SK-N-SH (cell line): Measurements from ENCODE around the gene DMBT1. TPM values are rescaled to one million over a fixed set of nuclear protein-coding genes. Genes with fewer than 3 reads are reported as not detected.

Experiments
- CTCF ChIA-PET: fragments of 300-600, 350-600 bp; formaldehyde crosslinking; extraction: SDS; loops from one replicate; lab custom pipeline; 2021; lab: Yijun Ruan, JAX
- POLR2A ChIA-PET: fragments of 350-600 bp; sonication (Branson Sonifier 250); formaldehyde crosslinking; extraction: SDS; loops from one replicate; lab custom pipeline; 2020; ENCODE audit warnings: antibody characterized with exemption, inconsistent platforms; lab: Yijun Ruan, JAX
- DNase-seq: peaks from one replicate; pipeline ENCODE4 v3.0.0; 2012
- H2AFZ ChIP-seq: fragments of 200-600 bp; sonication (generic); 2 replicates; pipeline ENCODE4 v1.8.1; 2016; ENCODE audit warnings: antibody characterized with exemption, mild to moderate bottlenecking, low read depth
- H3F3A ChIP-seq: fragments of 200-600 bp; sonication (generic); replicated peaks from 2 replicates; pipeline ENCODE3; 2016; ENCODE audit warnings: antibody characterized with exemption, mild to moderate bottlenecking; ENCODE audit not compliant: insufficient read depth
- H3K27ac ChIP-seq, 2 experiments: fragments of 200-500 bp in 1 of 2; fragments of 200-600 bp in 1 of 2; sonication (Bioruptor generic) in 1 of 2; sonication (generic), shearing (Covaris generic) in 1 of 2; 2 replicates each; pipeline versions ENCODE4 v1.5.1 to v1.6.1; 2014 to 2016; ENCODE audit warnings: low read depth in 2 of 2, inconsistent platforms in 1 of 2, low read length in 1 of 2, mild to moderate bottlenecking in 1 of 2, mixed read lengths in 1 of 2
- H3K27me3 ChIP-seq: fragments of 200-600 bp; sonication (generic), shearing (Covaris generic); 2 replicates; pipeline ENCODE4 v1.6.1; 2016; ENCODE audit warnings: mixed run types; ENCODE audit not compliant: insufficient read depth
- H3K36me3 ChIP-seq, 2 experiments: fragments of 200-500 bp in 1 of 2; fragments of 200-600 bp in 1 of 2; sonication (Bioruptor generic) in 1 of 2; sonication (generic) in 1 of 2; replicated peaks in 1 of 2; 2 replicates each; pipeline versions ENCODE3 to v1.5.1; 2014 to 2016; ENCODE audit warnings: low read length in 1 of 2, mild to moderate bottlenecking in 1 of 2; ENCODE audit not compliant: insufficient read depth in 2 of 2, control insufficient read depth in 1 of 2
- H3K4me1 ChIP-seq, 2 experiments: fragments of 200-500 bp in 1 of 2; fragments of 200-600 bp in 1 of 2; sonication (Bioruptor generic) in 1 of 2; sonication (generic), shearing (Covaris generic) in 1 of 2; 2 replicates each; pipeline versions ENCODE4 v1.5.1 to v1.6.1; 2014 to 2016; ENCODE audit warnings: low read depth in 1 of 2, low read length in 1 of 2, mixed run types in 1 of 2; ENCODE audit not compliant: insufficient read depth in 2 of 2, control insufficient read depth in 1 of 2
- H3K4me2 ChIP-seq: fragments of 200-600 bp; sonication (generic), shearing (Covaris generic); 2 replicates; pipeline ENCODE4 v1.6.1; 2017; ENCODE audit warnings: mixed run types
- H3K4me3 ChIP-seq, 2 experiments: fragments of 200-500 bp in 1 of 2; fragments of 200-600 bp in 1 of 2; sonication (Bioruptor generic) in 1 of 2; sonication (generic), shearing (Covaris generic) in 1 of 2; 2 replicates each; pipeline versions ENCODE4 v1.5.1 to v1.8.1; 2014 to 2016; ENCODE audit warnings: low read depth in 2 of 2, inconsistent platforms in 1 of 2, low read length in 1 of 2, mild to moderate bottlenecking in 1 of 2, mixed read lengths in 1 of 2, moderate library complexity in 1 of 2
- H3K79me2 ChIP-seq: fragments of 200-600 bp; sonication (generic); 2 replicates; pipeline ENCODE4 v1.8.1; 2017; ENCODE audit warnings: mild to moderate bottlenecking; ENCODE audit not compliant: insufficient read depth
- H3K9ac ChIP-seq: fragments of 200-600 bp; sonication (generic); 2 replicates; pipeline ENCODE4 v1.6.1; 2017; ENCODE audit warnings: mixed run types
- H3K9me2 ChIP-seq: fragments of 200-600 bp; sonication (generic); 2 replicates; pipeline ENCODE4 v1.6.1; 2017; ENCODE audit warnings: mixed run types
- H3K9me3 ChIP-seq: fragments of 200-600 bp; sonication (generic); 2 replicates; pipeline ENCODE4 v1.6.1; 2017; ENCODE audit warnings: mixed run types, mild to moderate bottlenecking, moderate library complexity
- H4K20me1 ChIP-seq: fragments of 200-600 bp; sonication (generic); 2 replicates; pipeline ENCODE4 v1.6.1; 2017; ENCODE audit warnings: mild to moderate bottlenecking, mixed run types; ENCODE audit not compliant: insufficient read depth
- CHD2 ChIP-seq: fragments of 150-350 bp; IDR thresholded peaks from 2 replicates; pipeline ENCODE4 v1.6.1; 2018; ENCODE audit warnings: low read length; ENCODE audit not compliant: partially characterized antibody
- EP300 ChIP-seq, 2 experiments: IDR thresholded peaks; 2 replicates each; pipeline versions ENCODE4 v1.4.0 to v1.6.1; 2012; ENCODE audit warnings: borderline replicate concordance in 1 of 2, low read depth in 1 of 2, low read length in 1 of 2
- EZH2phosphoT487 ChIP-seq: fragments of 200-600 bp; sonication (generic); IDR thresholded peaks from 2 replicates; pipeline ENCODE4 v1.6.1; 2017; ENCODE audit warnings: low read depth, mixed run types, mild to moderate bottlenecking, antibody characterized with exemption, moderate library complexity, borderline replicate concordance
- FOXM1 ChIP-seq: IDR thresholded peaks from 2 replicates; pipeline ENCODE4 v1.4.0; 2012; ENCODE audit warnings: low read depth, mild to moderate bottlenecking
- GABPA ChIP-seq: IDR thresholded peaks from 2 replicates; pipeline ENCODE4 v1.4.0; 2012; ENCODE audit warnings: low read depth, mild to moderate bottlenecking
- MXI1 ChIP-seq: IDR thresholded peaks from 2 replicates; pipeline ENCODE4 v1.6.1; 2012; ENCODE audit warnings: mild to moderate bottlenecking, low read depth, low read length, improper control_type of control experiment
- NFIC ChIP-seq: IDR thresholded peaks from 2 replicates; pipeline ENCODE4 v1.4.0; 2012; ENCODE audit warnings: borderline replicate concordance
- RAD21 ChIP-seq: IDR thresholded peaks from 2 replicates; pipeline ENCODE4 v1.6.1; 2012; ENCODE audit warnings: mild to moderate bottlenecking, low read length
- RFX5 ChIP-seq: IDR thresholded peaks from 2 replicates; pipeline ENCODE4 v1.6.1; 2012; ENCODE audit warnings: mild to moderate bottlenecking, improper control_type of control experiment, low read length
- WGBS: methylation state at CpG from one replicate; pipeline ENCODE4 v1.1.6; 2017; ENCODE audit warnings: low lambda C conversion rate; 5-methylcytosine and 5-hydroxymethylcytosine counted together
- polyA plus RNA-seq, 3 experiments: library from polyadenylated mRNA; depleted of rRNA; stranded (reverse); fragments of >200 nt; gene quantifications; 2 replicates each; pipeline ENCODE4 v1.2.3, GENCODE V29; 2012
- TF ChIP-seq, protein P1 (sequence below): IDR thresholded peaks from 2 replicates; pipeline ENCODE4 v1.4.0; 2012; ENCODE audit warnings: low read depth, borderline replicate concordance

DMBT1 gene
- polyA plus RNA-seq, 1 of the 3 experiments (the other 2 are of a cell fraction), result not detected

- TF ChIP-seq NFIC, result no peak
Measured at GRCh38 chr10:122665946-122666345, 105.4 kb downstream of the DMBT1 start (continued).

DNA sequence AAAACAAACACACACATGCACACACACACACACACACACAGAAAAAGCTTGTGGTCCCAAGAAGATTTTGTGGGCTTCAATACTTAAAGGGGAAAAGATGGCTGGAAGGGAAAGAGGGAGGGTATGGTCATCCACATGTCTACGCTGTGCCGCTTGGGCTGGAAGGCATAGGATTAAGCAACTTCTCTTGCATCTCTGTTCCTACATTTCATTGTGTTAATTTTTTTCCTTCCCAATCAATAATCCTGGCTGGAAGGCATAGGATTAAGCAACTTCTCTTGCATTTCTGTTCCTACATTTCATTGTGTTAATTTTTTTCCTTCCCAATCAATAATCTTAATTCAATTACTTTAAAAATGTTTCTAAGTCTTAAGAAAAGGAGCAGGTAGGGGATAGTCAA is 108.5 kb downstream of the DMBT1 start:
- no peak for DNase-seq
- Histone ChIP-seq H3F3A (no peaks in the 10 kb centered on the region), H3K9me3 (no peaks in the 10 kb centered on the region), H3K4me2 (no peak overlapping the region), H3K27ac (no peak overlapping the region), H3K79me2 (no peaks in the 10 kb centered on the region), H3K4me1 (peaks cover 0 to 3% of the 10 kb centered on the region in 2 experiments; a peak in 1 of 4 replicates), H3K36me3 (no peaks in the 10 kb centered on the region), H3K9me2 (no peaks in the 10 kb centered on the region), H4K20me1 (no peaks in the 10 kb centered on the region), H3K9ac (no peak overlapping the region), H2AFZ (no peak overlapping the region), H3K4me3 (no peak overlapping the region), H3K27me3 (no peaks in the 10 kb centered on the region; the same call in 1 of the 2 replicates)
- WGBS, result 73% methylated on average over 2 of the region's 2 CpGs
- ChIA-PET CTCF (interaction anchor here (2.1 kb wide), 1 partner anchor 20 kb away, joined by 5 read pairs; no protein-coding TSS in a partner anchor), POLR2A (no interaction called here)
- TF ChIP-seq MXI1 (no peak), RAD21 (no peak), RFX5 (no peak), FOXM1 (no peak), EZH2phosphoT487 (no peak), GABPA (no peak), EP300 (IDR thresholded peaks at IDR 0.05; ENCODE audit: borderline replicate concordance in 1 of 2, low read depth in 1 of 2, low read length in 1 of 2) (no peak)
- TF ChIP-seq, protein P1, sequence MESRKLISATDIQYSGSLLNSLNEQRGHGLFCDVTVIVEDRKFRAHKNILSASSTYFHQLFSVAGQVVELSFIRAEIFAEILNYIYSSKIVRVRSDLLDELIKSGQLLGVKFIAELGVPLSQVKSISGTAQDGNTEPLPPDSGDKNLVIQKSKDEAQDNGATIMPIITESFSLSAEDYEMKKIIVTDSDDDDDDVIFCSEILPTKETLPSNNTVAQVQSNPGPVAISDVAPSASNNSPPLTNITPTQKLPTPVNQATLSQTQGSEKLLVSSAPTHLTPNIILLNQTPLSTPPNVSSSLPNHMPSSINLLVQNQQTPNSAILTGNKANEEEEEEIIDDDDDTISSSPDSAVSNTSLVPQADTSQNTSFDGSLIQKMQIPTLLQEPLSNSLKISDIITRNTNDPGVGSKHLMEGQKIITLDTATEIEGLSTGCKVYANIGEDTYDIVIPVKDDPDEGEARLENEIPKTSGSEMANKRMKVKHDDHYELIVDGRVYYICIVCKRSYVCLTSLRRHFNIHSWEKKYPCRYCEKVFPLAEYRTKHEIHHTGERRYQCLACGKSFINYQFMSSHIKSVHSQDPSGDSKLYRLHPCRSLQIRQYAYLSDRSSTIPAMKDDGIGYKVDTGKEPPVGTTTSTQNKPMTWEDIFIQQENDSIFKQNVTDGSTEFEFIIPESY, result no peak

- TF ChIP-seq EZH2phosphoT487, result no peak
- TF ChIP-seq CHD2, result no peak
- TF ChIP-seq NFIC, result no peak
- Histone ChIP-seq H3K9me3 (no peaks in the 10 kb centered on the region), H3K4me1 (peaks cover 0 to 4% of the 10 kb centered on the region in 2 experiments; a peak in 1 of 4 replicates), H3K9me2 (no peaks in the 10 kb centered on the region), H3K79me2 (no peaks in the 10 kb centered on the region), H3F3A (no peaks in the 10 kb centered on the region), H3K4me2 (no peak overlapping the region), H3K36me3 (no peaks in the 10 kb centered on the region), H3K4me3 (no peak overlapping the region), H3K27ac (no peak overlapping the region), H2AFZ (no peak overlapping the region), H3K9ac (no peak overlapping the region), H4K20me1 (no peaks in the 10 kb centered on the region), H3K27me3 (no peaks in the 10 kb centered on the region; the same call in 1 of the 2 replicates)
- CTCF ChIA-PET, result interaction anchor here (2.1 kb wide), 1 partner anchor 19 kb away, joined by 5 read pairs; no protein-coding TSS in a partner anchor
- POLR2A ChIA-PET, result no interaction called here
- DNase-seq, result no peak
- 32% methylated on average over 2 of the region's 2 CpGs for WGBS
Measured at GRCh38 chr10:122669842-122670241, 109.3 kb downstream of the DMBT1 start.
